PC-3 (cell line): Measurements from ENCODE around the gene OSBPL9. TPM values are rescaled to one million over a fixed set of nuclear protein-coding genes. Genes with fewer than 3 reads are reported as not detected.

Source experiments
- ATAC-seq: fragments of 200-7000 bp; cut with Tn5 transposase; 2 replicates; pipeline ENCODE4 v1.9.1; 2020; ENCODE audit warnings: mild to moderate bottlenecking, moderate library complexity
- BruUV-seq: library from RNA; stranded (reverse); fragments of 400-500 nt; replicated peaks from 2 replicates; lab custom pipeline; 2021; lab: Mats Ljungman, UMichigan
- CTCF ChIA-PET: fragments of 300-600 bp; sonication (Branson Sonifier 250); formaldehyde crosslinking; loops from one replicate; lab custom pipeline; 2022; ENCODE audit warnings: antibody characterized with exemption; lab: Charles Lee
- POLR2A ChIA-PET: fragments of 300-600 bp; sonication (Branson Sonifier 250); formaldehyde crosslinking; loops from one replicate; lab custom pipeline; 2022; ENCODE audit warnings: antibody characterized with exemption; ENCODE audit not compliant: unreplicated experiment; lab: Charles Lee
- DNase-seq: peaks from one replicate; pipeline ENCODE4 v3.0.0-alpha.2; 2015
- H2AFZ ChIP-seq: fragments of 300-600 bp; sonication (generic); 2 replicates; pipeline ENCODE4 v1.6.0; 2016; ENCODE audit warnings: antibody characterized with exemption, low read length
- H3F3A ChIP-seq: fragments of 300-600 bp; sonication (generic); one replicate; pipeline ENCODE4 v1.6.0; 2017; ENCODE audit warnings: antibody characterized with exemption, low read length, control low read depth, mild to moderate bottlenecking; ENCODE audit not compliant: unreplicated experiment
- H3K27ac ChIP-seq: fragments of 300-600 bp; sonication (generic); 2 replicates; pipeline ENCODE4 v1.5.1; 2016; ENCODE audit warnings: mild to moderate bottlenecking, low read length
- H3K27me3 ChIP-seq: fragments of 300-600 bp; sonication (generic); 2 replicates; pipeline ENCODE4 v1.6.1; 2016; ENCODE audit warnings: low read length, mixed read lengths
- H3K36me3 ChIP-seq: fragments of 300-600 bp; sonication (generic); 2 replicates; pipeline ENCODE4 v1.6.1; 2016; ENCODE audit warnings: low read depth, mixed run types, low read length, mixed read lengths
- H3K4me1 ChIP-seq: fragments of 300-600 bp; sonication (generic); 2 replicates; pipeline ENCODE4 v1.5.1; 2016; ENCODE audit warnings: low read length; ENCODE audit not compliant: insufficient read depth
- H3K4me2 ChIP-seq: fragments of 300-600 bp; sonication (generic); 2 replicates; pipeline ENCODE4 v1.6.0; 2016; ENCODE audit warnings: low read length
- H3K4me3 ChIP-seq: fragments of 300-600 bp; sonication (generic); 2 replicates; pipeline ENCODE4 v1.5.1; 2016; ENCODE audit warnings: mild to moderate bottlenecking, low read length, mixed read lengths
- H3K79me2 ChIP-seq: fragments of 300-600 bp; sonication (generic); 2 replicates; pipeline ENCODE4 v1.6.1; 2017; ENCODE audit warnings: low read length, mixed read lengths
- H3K9ac ChIP-seq: fragments of 300-600 bp; sonication (generic); 2 replicates; pipeline ENCODE4 v1.6.0; 2016; ENCODE audit warnings: mild to moderate bottlenecking, low read length
- H3K9me2 ChIP-seq: fragments of 300-600 bp; sonication (generic); replicated peaks from 2 replicates; pipeline ENCODE4 v1.6.1; 2016; ENCODE audit warnings: mixed run types, low read length, mixed read lengths
- H3K9me3 ChIP-seq: fragments of 300-600 bp; sonication (generic); 2 replicates; pipeline ENCODE4 v1.6.1; 2016; ENCODE audit warnings: low read length, mixed read lengths
- H4K20me1 ChIP-seq: fragments of 300-600 bp; sonication (generic); 2 replicates; pipeline ENCODE4 v1.6.1; 2016; ENCODE audit warnings: low read length, mixed read lengths
- CTCF ChIP-seq: fragments of 300-600 bp; sonication (generic); conservative IDR thresholded peaks from 2 replicates; pipeline ENCODE4 v1.5.1; 2017; ENCODE audit warnings: antibody characterized with exemption, low read depth, mild to moderate bottlenecking, low read length
- EZH2 ChIP-seq: fragments of 300-600 bp; sonication (generic); IDR thresholded peaks from one replicate; pipeline ENCODE4 v1.6.1; 2017; ENCODE audit warnings: antibody characterized with exemption, mild to moderate bottlenecking, low read length; ENCODE audit not compliant: unreplicated experiment
- EZH2phosphoT487 ChIP-seq: fragments of 300-600 bp; sonication (generic); IDR thresholded peaks from 2 replicates; pipeline ENCODE4 v1.6.1; 2018; ENCODE audit warnings: mild to moderate bottlenecking, antibody characterized with exemption, low read length, borderline replicate concordance
- intact Hi-C: fragments of 100-400 bp; cut with micrococcal nuclease; formaldehyde crosslinking; loops from 2 replicates; pipeline ENCODE4 v1.9.0; 2023
- total RNA-seq: library from RNA; depleted of rRNA; stranded (reverse); fragments of >200 nt; gene quantifications from 2 replicates; pipeline ENCODE4 v1.2.3, GENCODE V29; 2014

Gene OSBPL9
- total RNA-seq, 1 experiment from 2014 or later, result 74.7 TPM

GRCh38 chr1:51636764-51637522, 20.1 kb downstream of the OSBPL9 start:
- Histone ChIP-seq H3K4me1 (peaks cover 33% of the 10 kb centered on the region), H3F3A (peaks cover 3% of the 10 kb centered on the region), H3K9me2 (no peaks in the 10 kb centered on the region), H3K27ac (peak overlapping the region; percentile 63), H3K27me3 (no peaks in the 10 kb centered on the region), H4K20me1 (no peaks in the 10 kb centered on the region), H3K36me3 (no peaks in the 10 kb centered on the region), H3K79me2 (peaks cover 80% of the 10 kb centered on the region), H3K9me3 (no peaks in the 10 kb centered on the region), H3K9ac (no peak overlapping the region), H3K4me2 (peak overlapping the region; percentile 54), H2AFZ (no peak overlapping the region), H3K4me3 (no peak overlapping the region)
- TF ChIP-seq CTCF (no peak), EZH2phosphoT487 (no peak), EZH2 (no peak)
- peak; percentile 88 for ATAC-seq
- intact Hi-C loops, result no loop called here
- ChIA-PET POLR2A (no interaction called here), CTCF (interaction anchor here (0.7 kb wide), 1 partner anchor 97 kb away, joined by 3 read pairs; no protein-coding TSS in a partner anchor)
- peak; percentile 89 for DNase-seq
- no TSS peak for BruUV-seq

- no TSS peak for BruUV-seq
- Histone ChIP-seq H3K27ac (no peak overlapping the region), H3K79me2 (peaks cover 82% of the 10 kb centered on the region), H3K4me2 (0 out of 2 replicates have a peak overlapping the region, but pooled peaks have one; percentile 6), H3K36me3 (no peaks in the 10 kb centered on the region), H3K9ac (no peak overlapping the region), H3K9me3 (no peaks in the 10 kb centered on the region), H4K20me1 (no peaks in the 10 kb centered on the region), H3F3A (peaks cover 3% of the 10 kb centered on the region), H3K4me1 (peaks cover 33% of the 10 kb centered on the region), H3K4me3 (no peak overlapping the region), H2AFZ (no peak overlapping the region), H3K9me2 (no peaks in the 10 kb centered on the region), H3K27me3 (no peaks in the 10 kb centered on the region)
- ATAC-seq (no peak), DNase-seq (peak; percentile 48)
- ChIA-PET CTCF (no interaction called here), POLR2A (no interaction called here)
- intact Hi-C loops, result no loop called here
- TF ChIP-seq EZH2 (no peak), CTCF (no peak), EZH2phosphoT487 (no peak)
Measured at GRCh38 chr1:51638350-51638749, 21.5 kb downstream of the OSBPL9 start.

GRCh38 chr1:51639694-51640093, 22.8 kb downstream of the OSBPL9 start:
- CTCF ChIA-PET, result no interaction called here
- no TSS peak for BruUV-seq
- H3K4me2 ChIP-seq, result no peak overlapping the region

More at GRCh38 chr1:51639694-51640093, 22.8 kb downstream of the OSBPL9 start:
- no peak overlapping the region for H3K27ac ChIP-seq
- TF ChIP-seq CTCF (no peak), EZH2 (no peak), EZH2phosphoT487 (no peak)
- no peaks in the 10 kb centered on the region for H3K9me3 ChIP-seq
- H3K4me3 ChIP-seq, result no peak overlapping the region
- no peaks in the 10 kb centered on the region for H3K9me2 ChIP-seq
- H2AFZ ChIP-seq, result no peak overlapping the region
- peaks cover 40% of the 10 kb centered on the region for H3K4me1 ChIP-seq
- H3K27me3 ChIP-seq, result no peaks in the 10 kb centered on the region
- POLR2A ChIA-PET, result no interaction called here
- H3K36me3 ChIP-seq, result no peaks in the 10 kb centered on the region
- peaks cover 3% of the 10 kb centered on the region for H3F3A ChIP-seq
- ATAC-seq (no peak), DNase-seq (no peak)
- H3K9ac ChIP-seq, result no peak overlapping the region
- intact Hi-C loops, result no loop called here
- peaks cover 73% of the 10 kb centered on the region for H3K79me2 ChIP-seq
- no peaks in the 10 kb centered on the region for H4K20me1 ChIP-seq
